Activated T-helper 2 cell treated with anti-CD3 and anti-CD28 coated beads, Interferon-gamma antibody, Interleukin-2, Interleukin-4, amounts not matched to agents 10 μg/mL and 5 μg/mL and 100 μg/mL, durations not matched to agents 14 hours and 24 hours and 36 hours (primary cell): Measurements from ENCODE around the gene TRAFD1. TPM values are rescaled to one million over a fixed set of nuclear protein-coding genes. Genes with fewer than 3 reads are reported as not detected.

Experiments used
- DNase-seq: peaks from one replicate; pipeline ENCODE4 v3.0.0; 2021; ENCODE audit warnings: low spot score
- H3K27ac Mint-ChIP-seq: one replicate; pipeline ENCODE4 v1.8.0; 2021; ENCODE audit warnings: mixed read lengths
- H3K27me3 Mint-ChIP-seq: one replicate; pipeline ENCODE4 v1.8.0; 2021; ENCODE audit warnings: low read depth, mixed read lengths
- H3K36me3 Mint-ChIP-seq: one replicate; pipeline ENCODE4 v1.8.0; 2021; ENCODE audit warnings: low read depth, mixed read lengths
- H3K4me1 Mint-ChIP-seq: one replicate; pipeline ENCODE4 v1.8.0; 2021; ENCODE audit warnings: low read depth, mixed read lengths
- H3K4me3 Mint-ChIP-seq: one replicate; pipeline ENCODE4 v1.8.0; 2021; ENCODE audit warnings: low read depth, mild to moderate bottlenecking, moderate library complexity, mixed read lengths
- H3K9me3 Mint-ChIP-seq: one replicate; pipeline ENCODE4 v1.8.0; 2021; ENCODE audit warnings: mixed read lengths
- intact Hi-C: fragments of 100-400 bp; cut with micrococcal nuclease; formaldehyde crosslinking; loops from one replicate; pipeline ENCODE4 v1.15.1; 2023
- total RNA-seq: library from RNA; stranded (reverse); gene quantifications from 2 replicates; pipeline ENCODE4 v1.2.3, GENCODE V29; 2022

The TRAFD1 gene
- total RNA-seq, 1 donor from 2014 or later = 34.7 TPM

DNA sequence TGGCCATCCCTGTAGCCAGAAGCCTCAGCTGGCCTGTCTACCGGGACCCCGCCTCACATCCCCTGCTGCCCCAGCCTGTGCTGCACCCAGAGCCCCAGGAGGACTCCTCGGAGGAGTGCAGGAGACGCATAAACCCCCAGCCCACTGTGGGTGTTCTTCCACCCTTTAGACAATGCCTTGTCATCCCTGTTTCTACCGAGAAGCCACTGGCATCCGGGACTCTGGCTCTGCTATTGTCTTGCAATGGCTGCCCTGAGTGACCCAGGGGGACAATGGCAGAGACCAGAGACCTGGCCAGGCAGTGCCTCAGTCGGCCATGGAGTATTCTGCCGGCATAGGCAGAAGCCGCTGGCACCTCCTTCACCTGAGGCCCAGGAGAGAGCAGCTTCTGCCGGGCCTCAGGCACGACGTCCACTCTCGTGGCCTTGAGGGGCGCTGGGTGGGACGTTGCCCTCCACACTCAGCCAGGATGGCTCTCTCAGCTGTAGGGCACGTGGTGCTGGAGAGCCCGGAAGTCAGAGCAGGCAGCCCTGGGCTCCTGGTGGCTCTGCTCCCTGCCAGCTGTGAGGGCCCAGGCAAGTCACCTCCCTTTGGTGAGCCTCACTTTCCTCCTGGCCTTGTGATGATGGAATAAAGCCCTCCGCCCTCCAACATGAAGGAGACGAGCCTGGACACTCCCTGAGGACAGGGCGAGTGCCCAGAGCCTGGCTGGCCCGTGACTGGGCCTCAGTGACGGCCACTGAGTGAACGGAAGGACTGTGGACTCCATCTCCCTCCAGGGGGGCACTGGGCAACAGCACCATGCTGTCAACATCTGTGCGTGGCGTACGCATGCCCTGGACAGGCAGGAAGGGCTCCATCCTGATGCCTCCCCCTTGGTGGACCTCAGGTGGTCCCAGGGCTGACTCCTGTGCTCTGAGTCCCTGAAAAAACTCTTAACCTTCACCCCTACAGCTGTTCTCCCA, 41.0 kb downstream of the TRAFD1 start:
- Mint-ChIP-seq H3K9me3 (no peaks in the 10 kb centered on the region), H3K27me3 (no peaks in the 10 kb centered on the region), H3K27ac (no peak overlapping the region), H3K4me3 (no peak overlapping the region), H3K4me1 (no peaks in the 10 kb centered on the region), H3K36me3 (peaks cover 11% of the 10 kb centered on the region)
- DNase-seq = no peak
- intact Hi-C loops = no loop called here

DNA sequence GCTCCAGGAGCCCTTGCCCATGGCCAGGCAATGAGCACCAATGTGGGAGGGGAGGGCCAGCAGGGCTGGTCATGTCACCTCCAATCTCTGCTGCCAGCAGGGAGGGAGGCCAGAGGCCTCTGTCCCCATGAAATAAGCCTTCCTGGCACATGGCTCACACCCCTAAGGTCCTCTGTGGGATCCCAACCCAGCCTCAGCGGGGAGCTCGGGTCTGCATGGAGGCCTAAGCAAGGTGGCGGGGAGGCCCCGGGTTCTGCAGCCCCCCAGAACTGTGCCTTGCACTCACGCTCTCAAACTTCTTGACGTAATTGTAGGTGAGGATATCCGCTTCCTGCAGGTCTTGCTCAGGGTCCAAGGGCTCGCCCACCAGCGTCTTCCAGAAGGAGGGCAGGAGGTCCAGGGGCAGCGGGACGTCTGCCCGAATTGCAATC, 41.7 kb downstream of the TRAFD1 start:
- no peaks in the 10 kb centered on the region for H3K4me1 Mint-ChIP-seq
- H3K4me3 Mint-ChIP-seq = no peak overlapping the region
- intact Hi-C loops = no loop called here
- H3K36me3 Mint-ChIP-seq = peaks cover 11% of the 10 kb centered on the region
- H3K27ac Mint-ChIP-seq = no peak overlapping the region
- H3K27me3 Mint-ChIP-seq = no peaks in the 10 kb centered on the region
- DNase-seq = no peak
- H3K9me3 Mint-ChIP-seq = no peaks in the 10 kb centered on the region

DNA sequence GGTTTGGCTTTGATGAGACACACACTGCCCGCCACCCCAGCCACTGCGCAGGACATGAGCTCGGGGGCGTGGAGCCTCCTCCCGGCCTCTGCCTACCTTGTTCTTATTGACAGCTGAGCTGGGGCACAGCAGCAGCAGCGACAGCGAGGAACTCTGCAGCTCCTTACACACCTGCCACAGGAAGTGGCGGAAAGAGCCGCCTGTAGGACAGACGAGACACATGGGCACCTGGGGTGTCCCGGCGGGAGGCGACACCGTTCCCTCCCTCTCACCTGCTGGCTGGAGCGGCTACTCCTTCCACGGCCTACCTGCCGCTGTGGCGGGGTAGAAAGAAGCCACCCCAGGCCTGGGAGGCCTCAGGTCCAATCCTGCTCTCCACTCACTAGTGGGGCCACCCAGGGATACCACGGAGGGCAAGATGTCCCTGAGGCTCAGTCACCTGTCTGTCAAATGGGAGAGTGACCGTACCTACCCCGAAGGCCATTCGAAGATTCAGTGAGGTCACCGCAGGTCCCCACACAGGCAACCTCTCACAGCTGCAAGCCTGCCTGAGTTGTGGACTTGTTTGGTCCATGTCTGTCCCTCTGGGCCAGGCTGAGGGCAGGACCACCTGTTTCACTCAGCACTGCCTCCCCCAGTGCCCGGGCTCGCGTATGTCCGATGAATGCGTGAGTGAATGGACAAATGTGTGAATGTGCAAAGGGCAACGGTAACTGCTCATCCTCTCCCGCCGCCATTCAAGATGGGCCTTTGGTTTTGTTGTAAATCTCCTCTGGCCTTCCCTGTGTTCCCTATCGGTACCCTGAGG, 42.6 kb downstream of the TRAFD1 start:
- Mint-ChIP-seq H3K27ac (no peak overlapping the region), H3K27me3 (no peaks in the 10 kb centered on the region), H3K9me3 (no peaks in the 10 kb centered on the region), H3K4me3 (no peak overlapping the region), H3K36me3 (peaks cover 17% of the 10 kb centered on the region), H3K4me1 (no peaks in the 10 kb centered on the region)
- no peak for DNase-seq
- intact Hi-C loops = no loop called here

DNA sequence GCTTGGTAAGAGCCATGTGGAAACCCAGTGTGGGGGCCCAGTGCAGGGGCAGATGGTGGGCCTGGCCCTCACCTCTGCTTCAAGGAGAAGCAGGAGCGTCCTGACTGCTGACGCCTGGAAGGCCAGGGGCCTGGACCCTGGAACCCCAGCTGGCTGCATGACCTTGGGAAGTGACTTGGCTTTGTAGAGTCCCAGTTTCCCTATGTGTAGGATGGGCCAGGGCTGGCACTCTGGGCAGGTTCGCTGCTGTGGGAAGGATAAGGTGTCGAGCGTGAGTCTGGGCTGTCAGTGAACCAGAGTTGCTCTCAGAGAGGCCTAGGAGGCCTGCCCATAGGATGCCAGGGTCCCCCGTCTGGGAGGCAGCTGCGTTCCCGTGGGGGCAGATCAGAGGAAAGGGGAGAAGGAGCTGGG, 43.2 kb downstream of the TRAFD1 start:
- H3K36me3 Mint-ChIP-seq = peaks cover 14% of the 10 kb centered on the region

DNA sequence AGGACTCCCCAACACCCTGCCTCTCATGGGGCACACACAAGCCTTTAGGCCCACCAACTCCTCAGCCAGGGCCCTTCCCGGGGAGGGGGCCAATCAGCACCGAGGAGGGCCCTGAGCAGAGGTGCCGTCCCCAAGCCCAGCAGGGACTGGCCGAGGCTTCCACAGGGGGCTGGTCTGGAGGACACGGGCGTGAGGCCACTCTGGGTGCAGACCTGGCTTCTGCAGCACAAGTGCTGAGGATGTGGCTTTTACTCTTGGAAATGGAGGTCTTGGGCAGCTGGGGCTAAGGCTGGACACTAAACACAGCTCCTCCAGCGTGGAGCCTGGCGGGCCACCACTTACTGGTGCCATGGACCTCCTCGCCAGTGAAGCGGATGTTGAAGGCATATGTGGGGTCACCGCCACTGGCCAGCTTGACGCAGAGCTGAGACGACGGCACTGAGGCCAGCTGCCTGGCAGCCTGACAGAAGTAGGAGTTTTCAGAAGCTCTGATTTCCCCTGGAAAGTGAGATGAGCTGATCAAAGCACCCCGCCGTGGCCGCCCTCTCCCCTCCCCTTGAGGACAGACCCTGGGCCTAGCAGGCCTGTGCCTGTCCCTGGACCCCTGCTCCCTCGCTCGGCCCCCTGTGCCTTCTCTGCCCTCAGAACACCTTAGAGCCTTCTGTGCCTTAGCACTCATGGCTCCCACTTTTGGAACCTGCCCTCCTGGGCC, 44.0 kb downstream of the TRAFD1 start:
- H3K36me3 Mint-ChIP-seq = peaks cover 14% of the 10 kb centered on the region
- no peaks in the 10 kb centered on the region for H3K27me3 Mint-ChIP-seq
- intact Hi-C loops = no loop called here
- H3K27ac Mint-ChIP-seq = no peak overlapping the region
- no peak for DNase-seq
- no peaks in the 10 kb centered on the region for H3K9me3 Mint-ChIP-seq
- no peaks in the 10 kb centered on the region for H3K4me1 Mint-ChIP-seq
- no peak overlapping the region for H3K4me3 Mint-ChIP-seq

More for the DNA sequence above, 43.2 kb downstream of the TRAFD1 start:
- no peaks in the 10 kb centered on the region for H3K27me3 Mint-ChIP-seq
- no peaks in the 10 kb centered on the region for H3K9me3 Mint-ChIP-seq
- H3K4me1 Mint-ChIP-seq = no peaks in the 10 kb centered on the region
- H3K4me3 Mint-ChIP-seq = no peak overlapping the region
- no peak overlapping the region for H3K27ac Mint-ChIP-seq
- DNase-seq = no peak
- intact Hi-C loops = no loop called here

DNA sequence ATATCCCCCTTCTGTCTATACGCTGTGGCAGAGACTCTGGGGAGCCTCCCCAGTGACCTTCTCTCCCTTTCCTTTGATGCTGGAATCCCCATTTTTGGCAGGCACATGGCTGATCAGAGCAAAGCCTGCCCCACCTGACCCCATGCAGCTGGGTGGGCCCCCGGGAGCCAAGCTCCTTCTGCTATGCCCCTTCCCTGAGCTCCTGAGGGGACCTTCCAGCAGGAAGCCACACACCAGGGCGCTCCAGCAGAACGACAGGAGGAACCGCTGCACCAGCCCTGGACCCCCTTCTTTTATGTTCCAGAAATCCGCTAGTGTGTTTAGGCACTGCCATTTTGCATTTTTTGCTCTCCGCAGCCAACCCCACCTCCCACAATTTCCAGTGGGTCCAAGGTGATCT, 44.6 kb downstream of the TRAFD1 start:
- Mint-ChIP-seq H3K27me3 (no peaks in the 10 kb centered on the region), H3K4me1 (no peaks in the 10 kb centered on the region), H3K4me3 (no peak overlapping the region), H3K9me3 (no peaks in the 10 kb centered on the region), H3K27ac (no peak overlapping the region), H3K36me3 (peaks cover 18% of the 10 kb centered on the region)
- no peak for DNase-seq
- intact Hi-C loops = no loop called here

DNA sequence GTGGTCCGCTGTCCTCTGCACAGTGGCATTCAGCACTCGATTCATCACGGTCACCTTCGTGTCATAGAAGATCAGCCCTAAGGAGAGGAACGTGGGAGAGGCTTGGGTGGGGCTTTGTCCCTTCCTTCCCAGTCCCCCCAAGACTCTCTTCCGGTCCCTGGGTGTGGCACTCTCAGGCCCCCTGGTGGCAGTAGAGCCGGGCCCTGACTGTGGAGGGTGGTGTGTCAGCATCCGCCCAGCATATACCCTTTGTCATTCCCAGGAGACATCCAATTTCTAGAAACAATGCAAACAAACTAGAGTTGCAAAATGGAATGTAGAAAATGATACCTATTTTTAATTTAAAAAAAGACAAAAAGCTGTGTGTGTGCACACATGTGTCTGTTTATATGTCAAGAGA, 45.0 kb downstream of the TRAFD1 start:
- H3K4me3 Mint-ChIP-seq = no peak overlapping the region
- peaks cover 21% of the 10 kb centered on the region for H3K36me3 Mint-ChIP-seq
- H3K27me3 Mint-ChIP-seq = no peaks in the 10 kb centered on the region
- intact Hi-C loops = no loop called here
- no peaks in the 10 kb centered on the region for H3K4me1 Mint-ChIP-seq
- DNase-seq = no peak
- no peaks in the 10 kb centered on the region for H3K9me3 Mint-ChIP-seq
- H3K27ac Mint-ChIP-seq = peak overlapping the region; percentile 26

DNA sequence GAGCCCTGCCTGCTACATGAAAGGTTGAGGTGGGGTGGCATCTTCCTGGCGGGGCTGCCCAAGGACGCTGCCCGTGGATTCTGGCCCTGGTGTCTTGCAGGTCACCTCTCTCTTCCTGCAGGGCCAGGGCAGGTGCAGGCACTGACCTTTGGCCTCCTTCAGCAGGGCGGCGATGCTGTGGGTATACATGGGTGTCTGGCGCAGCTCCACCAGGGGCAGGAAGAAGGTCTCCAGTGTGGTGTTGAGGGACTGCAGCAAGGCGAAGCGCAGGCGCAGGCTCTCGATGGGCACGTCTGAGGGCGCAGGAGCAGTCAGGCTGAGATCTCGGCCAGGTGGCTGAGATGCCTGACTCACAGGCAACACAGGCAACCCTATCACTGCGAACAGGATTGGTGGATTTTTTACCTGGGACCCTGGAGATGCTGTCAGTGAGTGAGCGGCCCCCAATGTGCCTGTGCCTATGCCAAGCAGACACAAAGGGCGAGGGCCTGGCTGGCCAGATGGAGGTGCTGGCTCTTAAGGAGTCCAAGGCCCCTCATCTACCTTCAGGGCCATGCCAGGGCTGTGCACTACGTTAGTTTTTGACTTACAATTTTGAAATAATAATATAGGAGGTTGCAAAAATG, 45.7 kb downstream of the TRAFD1 start:
- no peak overlapping the region for H3K27ac Mint-ChIP-seq
- no peaks in the 10 kb centered on the region for H3K27me3 Mint-ChIP-seq
- intact Hi-C loops = no loop called here

DNA sequence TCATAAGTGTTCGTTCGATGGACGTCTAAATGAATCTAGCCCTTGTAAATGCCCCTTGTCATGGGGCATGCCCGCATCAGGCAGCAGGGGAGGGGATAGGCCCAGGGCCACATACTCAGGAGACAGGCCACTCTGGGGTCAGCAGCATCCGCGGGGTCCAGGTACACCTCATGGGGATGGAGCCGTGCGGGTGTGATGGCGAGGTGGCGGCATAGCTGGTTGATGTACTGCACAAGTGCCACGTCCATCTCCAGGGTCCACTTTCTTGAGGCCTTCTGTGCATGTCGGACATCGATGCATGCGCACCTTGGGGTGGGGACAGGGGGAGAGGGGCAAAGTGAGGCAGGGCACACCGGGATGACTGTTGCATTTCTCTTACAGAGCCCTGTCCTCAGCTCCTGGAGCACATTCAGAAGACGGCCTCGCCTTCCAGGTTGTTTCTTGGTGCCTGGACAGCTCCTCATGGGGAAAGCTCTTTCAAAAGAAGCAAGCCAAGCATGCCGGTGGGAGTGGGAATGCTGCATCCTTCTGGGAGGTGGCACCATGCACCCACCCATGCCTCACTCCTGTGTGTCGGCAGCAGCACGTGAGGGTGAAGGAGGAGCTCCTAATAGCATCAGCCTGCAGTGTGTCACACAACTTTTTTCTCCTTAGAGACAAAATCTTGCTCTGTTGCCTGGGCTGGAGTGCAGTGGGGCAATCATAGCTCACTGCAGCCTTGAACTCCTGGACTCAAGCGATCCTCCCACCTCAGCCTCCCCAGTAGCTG, 47.4 kb downstream of the TRAFD1 start:
- Mint-ChIP-seq H3K27me3 (no peaks in the 10 kb centered on the region), H3K27ac (no peak overlapping the region), H3K36me3 (peaks cover 34% of the 10 kb centered on the region), H3K9me3 (no peaks in the 10 kb centered on the region), H3K4me1 (no peaks in the 10 kb centered on the region), H3K4me3 (no peak overlapping the region)
- DNase-seq = no peak
- intact Hi-C loops = no loop called here

More for the DNA sequence above, 45.7 kb downstream of the TRAFD1 start:
- Mint-ChIP-seq H3K4me3 (no peak overlapping the region), H3K36me3 (peaks cover 28% of the 10 kb centered on the region), H3K4me1 (no peaks in the 10 kb centered on the region), H3K9me3 (no peaks in the 10 kb centered on the region)
- no peak for DNase-seq

DNA sequence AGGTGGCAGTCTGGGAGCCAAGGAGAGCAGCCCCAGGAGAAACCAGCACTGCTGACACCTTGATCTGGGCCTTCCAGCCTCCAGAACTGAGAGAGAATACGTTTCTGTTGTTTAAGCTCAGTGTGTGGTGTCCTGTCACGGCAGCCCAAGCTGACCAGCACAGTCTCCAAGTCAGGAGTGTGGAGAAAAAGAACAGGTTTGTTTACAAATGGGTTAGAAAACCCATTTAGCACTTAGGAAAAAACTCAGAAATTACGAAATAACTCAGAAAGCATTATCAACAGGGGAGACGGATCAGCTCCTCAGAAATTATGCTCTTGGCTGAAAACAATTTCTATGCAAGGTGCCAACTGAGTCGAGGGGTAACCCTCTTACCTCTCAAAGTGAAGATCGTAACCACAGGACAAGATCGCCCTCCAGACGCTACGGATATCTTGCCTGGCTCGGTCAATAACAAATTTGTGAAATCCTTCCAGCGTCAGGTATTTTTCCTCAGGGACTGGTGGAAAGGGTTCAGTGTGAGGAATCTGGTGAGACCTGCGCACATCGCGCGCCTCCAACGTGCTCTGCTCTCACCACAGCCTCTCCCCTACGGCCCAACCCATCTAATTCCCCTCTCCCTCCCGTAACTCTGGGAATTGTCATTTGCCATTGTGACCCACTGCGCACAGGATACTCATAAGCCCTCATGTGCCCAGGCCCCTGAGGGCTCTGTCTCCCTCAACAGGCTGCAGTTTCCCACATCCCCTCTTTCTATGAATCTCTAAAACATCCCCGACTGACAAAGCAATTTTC, 50.2 kb downstream of the TRAFD1 start:
- no peak for DNase-seq
- H3K36me3 Mint-ChIP-seq = peaks cover 35% of the 10 kb centered on the region
- no peaks in the 10 kb centered on the region for H3K4me1 Mint-ChIP-seq
- H3K27me3 Mint-ChIP-seq = no peaks in the 10 kb centered on the region
- H3K27ac Mint-ChIP-seq = no peak overlapping the region
- intact Hi-C loops = no loop called here
- H3K4me3 Mint-ChIP-seq = no peak overlapping the region
- H3K9me3 Mint-ChIP-seq = no peaks in the 10 kb centered on the region

DNA sequence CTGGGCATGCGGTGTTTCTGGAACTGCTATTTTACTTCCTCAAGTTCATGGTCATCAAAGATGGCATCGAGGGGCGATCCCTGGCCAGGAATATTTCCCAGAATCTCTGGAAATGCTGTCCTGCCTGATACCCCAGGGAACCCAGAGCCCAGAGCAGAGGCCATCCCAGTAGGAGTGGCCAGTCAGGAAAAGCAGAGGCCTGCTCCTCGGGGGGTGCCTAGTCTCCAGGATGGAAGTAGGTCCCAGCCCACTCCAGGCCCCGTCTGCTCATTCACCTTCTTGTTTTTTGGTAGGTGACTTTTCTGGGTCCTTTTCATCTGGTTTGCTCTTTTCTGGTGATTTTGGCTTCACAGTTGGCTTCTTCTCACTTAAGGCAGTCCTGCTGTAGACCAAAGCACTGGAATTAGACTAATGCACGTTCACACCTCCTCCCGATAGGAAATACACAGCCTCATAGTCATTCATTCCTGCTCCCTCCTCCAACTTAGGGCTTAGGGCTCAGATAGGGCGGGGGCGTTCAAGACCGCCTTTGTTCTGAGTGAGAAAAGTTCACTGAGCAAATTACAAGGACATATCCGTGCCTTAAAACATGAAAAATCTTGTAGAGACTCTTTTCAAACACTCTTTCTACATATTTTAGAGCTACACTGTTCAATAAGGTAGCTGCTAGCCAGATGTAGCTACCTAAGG, 51.1 kb downstream of the TRAFD1 start:
- Mint-ChIP-seq H3K36me3 (peaks cover 40% of the 10 kb centered on the region), H3K27me3 (no peaks in the 10 kb centered on the region), H3K27ac (no peak overlapping the region), H3K4me3 (no peak overlapping the region), H3K4me1 (no peaks in the 10 kb centered on the region), H3K9me3 (no peaks in the 10 kb centered on the region)
- intact Hi-C loops = no loop called here
- DNase-seq = no peak
